Smooth muscle cell (in vitro differentiated cells): ENCODE data around the gene DYSF. TPM values are rescaled to one million over a fixed set of nuclear protein-coding genes. Genes with fewer than 3 reads are reported as not detected.

Experiments
- DNase-seq: peaks from one replicate; lab custom pipeline; 2025; ENCODE audit not compliant: unreplicated experiment; lab: John Stamatoyannopoulos, UW
- H2AFZ ChIP-seq: fragments of 200-600 bp; sonication (generic); 2 replicates; pipeline ENCODE4 v1.6.0; 2016; ENCODE audit warnings: antibody characterized with exemption, low read depth, mild to moderate bottlenecking
- H3F3A ChIP-seq: fragments of 200-600 bp; sonication (generic); 2 replicates; pipeline ENCODE4 v1.6.0; 2017; ENCODE audit warnings: antibody characterized with exemption, low read depth
- H3K27ac ChIP-seq: fragments of 200-600 bp; sonication (generic); 2 replicates; pipeline ENCODE4 v1.5.1; 2016; ENCODE audit warnings: low read depth, mild to moderate bottlenecking
- H3K27me3 ChIP-seq: fragments of 200-600 bp; sonication (generic); 2 replicates; pipeline ENCODE4 v1.6.1; 2016; ENCODE audit warnings: low read depth, mild to moderate bottlenecking
- H3K36me3 ChIP-seq: fragments of 200-600 bp; sonication (generic); 2 replicates; pipeline ENCODE4 v1.5.1; 2016; ENCODE audit warnings: low read depth
- H3K4me1 ChIP-seq: fragments of 200-600 bp; sonication (generic); 2 replicates; pipeline ENCODE4 v1.5.1; 2016; ENCODE audit warnings: low read depth
- H3K4me2 ChIP-seq: fragments of 200-600 bp; sonication (generic); 2 replicates; pipeline ENCODE4 v1.6.0; 2016; ENCODE audit warnings: mild to moderate bottlenecking
- H3K4me3 ChIP-seq: fragments of 200-600 bp; sonication (generic); 2 replicates; pipeline ENCODE4 v1.5.1; 2016; ENCODE audit warnings: mild to moderate bottlenecking
- H3K79me2 ChIP-seq: fragments of 200-600 bp; sonication (generic); 2 replicates; pipeline ENCODE4 v1.6.0; 2016; ENCODE audit warnings: low read depth, mild to moderate bottlenecking
- H3K9ac ChIP-seq: fragments of 200-600 bp; sonication (generic); 2 replicates; pipeline ENCODE4 v1.6.0; 2016; ENCODE audit warnings: low read depth
- H3K9me3 ChIP-seq: fragments of 200-600 bp; sonication (generic); replicated peaks from 2 replicates; pipeline ENCODE4 v1.5.1; 2016; ENCODE audit warnings: low read depth
- H4K20me1 ChIP-seq: fragments of 200-600 bp; sonication (generic); 2 replicates; pipeline ENCODE4 v1.6.0; 2016; ENCODE audit warnings: low read depth
- CTCF ChIP-seq: fragments of 200-600 bp; sonication (generic); IDR thresholded peaks from 2 replicates; pipeline ENCODE4 v1.5.1; 2017; ENCODE audit warnings: borderline replicate concordance, mild to moderate bottlenecking, antibody characterized with exemption; ENCODE audit not compliant: insufficient read depth, poor library complexity, severe bottlenecking
- WGBS: methylation state at CpG from one replicate; pipeline ENCODE4 v1.1.7; 2016; ENCODE audit warnings: low lambda C conversion rate; 5-methylcytosine and 5-hydroxymethylcytosine counted together
- polyA plus RNA-seq: library from polyadenylated mRNA; unstranded; fragments of >200 nt; fragmentation: Nextera tagmentation; extraction: Ambion mirVana; gene quantifications from 2 replicates; pipeline ENCODE4 v1.2.1, GENCODE V29; 2016
- total RNA-seq: library from RNA; depleted of rRNA; stranded (reverse); fragments of >200 nt; gene quantifications from 2 replicates; pipeline ENCODE4 v1.2.3, GENCODE V29; 2014

Gene DYSF
- total and polyA plus RNA-seq, 2 experiments from 2014 or later: 0.64 to 1.6 TPM

- H3F3A ChIP-seq: no peaks in the 10 kb centered on the region
- no peak for DNase-seq
- H3K36me3 ChIP-seq: no peaks in the 10 kb centered on the region
- no peak overlapping the region for H3K4me2 ChIP-seq
- no peak overlapping the region for H3K4me3 ChIP-seq
- H3K79me2 ChIP-seq: no peaks in the 10 kb centered on the region
- no peak overlapping the region for H2AFZ ChIP-seq
- no peaks in the 10 kb centered on the region for H3K9me3 ChIP-seq
- H3K27ac ChIP-seq: no peak overlapping the region
- 94% methylated on average over 7 of the region's 7 CpGs for whole genome bisulfite sequencing
- no peaks in the 10 kb centered on the region for H3K4me1 ChIP-seq
- no peaks in the 10 kb centered on the region for H4K20me1 ChIP-seq
- TF ChIP-seq CTCF: no peak
- H3K27me3 ChIP-seq: no peaks in the 10 kb centered on the region
- no peak overlapping the region for H3K9ac ChIP-seq
Measured at GRCh38 chr2:71674158-71674851, 220.9 kb downstream of the DYSF start.

- Histone ChIP-seq H2AFZ (no peak overlapping the region), H3K9me3 (no peaks in the 10 kb centered on the region), H3F3A (no peaks in the 10 kb centered on the region), H3K79me2 (no peaks in the 10 kb centered on the region), H3K27ac (no peak overlapping the region), H3K9ac (no peak overlapping the region), H3K27me3 (no peaks in the 10 kb centered on the region), H3K4me2 (no peak overlapping the region), H3K4me1 (no peaks in the 10 kb centered on the region), H4K20me1 (no peaks in the 10 kb centered on the region), H3K36me3 (no peaks in the 10 kb centered on the region), H3K4me3 (no peak overlapping the region)
- no peak for DNase-seq
- WGBS: 87% methylated on average over 9 of the region's 9 CpGs
- no peak for TF ChIP-seq CTCF
Measured at GRCh38 chr2:71675296-71675695, 221.9 kb downstream of the DYSF start.

GRCh38 chr2:71678874-71679273 is 225.5 kb downstream of the DYSF start:
- Histone ChIP-seq H3K36me3 (no peaks in the 10 kb centered on the region), H4K20me1 (no peaks in the 10 kb centered on the region), H3K4me2 (no peak overlapping the region), H3F3A (no peaks in the 10 kb centered on the region), H3K79me2 (no peaks in the 10 kb centered on the region), H3K4me1 (no peaks in the 10 kb centered on the region), H3K27ac (no peak overlapping the region), H3K9ac (no peak overlapping the region), H2AFZ (no peak overlapping the region), H3K4me3 (no peak overlapping the region), H3K9me3 (no peaks in the 10 kb centered on the region), H3K27me3 (no peaks in the 10 kb centered on the region)
- TF ChIP-seq CTCF: no peak
- WGBS: 94% methylated on average over 6 of the region's 6 CpGs
- DNase-seq: no peak

- no peaks in the 10 kb centered on the region for H3K4me1 ChIP-seq
- H3K27me3 ChIP-seq: no peaks in the 10 kb centered on the region
- H3F3A ChIP-seq: no peaks in the 10 kb centered on the region
- no peaks in the 10 kb centered on the region for H4K20me1 ChIP-seq
- H3K36me3 ChIP-seq: no peaks in the 10 kb centered on the region
- no peak overlapping the region for H3K4me2 ChIP-seq
- no peaks in the 10 kb centered on the region for H3K9me3 ChIP-seq
- H3K27ac ChIP-seq: no peak overlapping the region
- TF ChIP-seq CTCF: no peak
- H3K9ac ChIP-seq: no peak overlapping the region
- DNase-seq: no peak
- WGBS: 57% methylated on average over 4 of the region's 4 CpGs
- no peak overlapping the region for H2AFZ ChIP-seq
- H3K79me2 ChIP-seq: no peaks in the 10 kb centered on the region
- H3K4me3 ChIP-seq: no peak overlapping the region
Measured at GRCh38 chr2:71679491-71679890, 226.1 kb downstream of the DYSF start.
